Astrocyte (in vitro differentiated cells and primary cell): ENCODE data around the gene TMEM200B.

Source experiments
- CTCF ChIP-seq: IDR thresholded peaks from 2 replicates; pipeline ENCODE4 v1.5.1; 2011; ENCODE audit warnings: low read depth, mild to moderate bottlenecking, inconsistent platforms, low read length, moderate library complexity; ENCODE audit not compliant: insufficient read depth
- EZH2 ChIP-seq: IDR thresholded peaks from 2 replicates; pipeline ENCODE4 v1.6.1; 2012; ENCODE audit warnings: mild to moderate bottlenecking, low read length, inconsistent platforms; ENCODE audit not compliant: insufficient read depth

- no peak for TF ChIP-seq CTCF
- TF ChIP-seq EZH2, result no peak
Measured at GRCh38 chr1:29100487-29100886, 23.2 kb downstream of the TMEM200B start.
